K562 (cell line): ENCODE measurements around the gene PPT2. TPM values are rescaled to one million over a fixed set of nuclear protein-coding genes. Genes with fewer than 3 reads are reported as not detected.

ENCODE experiments used
- ARNT ChIP-seq, 2 experiments: fragments of 450-650 bp; IDR thresholded peaks; 2 replicates each; pipeline ENCODE4 v1.6.1; 2016; ENCODE audit warnings: mild to moderate bottlenecking in 1 of 2
- HDAC8 ChIP-seq: fragments of 450-650 bp; IDR thresholded peaks from 2 replicates; pipeline ENCODE4 v1.6.1; 2016; ENCODE audit warnings: mild to moderate bottlenecking, missing genetic modification characterization, moderate library complexity, missing compliant biosample characterization
- HNRNPUL1 ChIP-seq: fragments of 200-400 bp; formaldehyde crosslinking; IDR thresholded peaks from 2 replicates; pipeline ENCODE4 v1.6.1; 2017; ENCODE audit warnings: low read length
- IRF2 ChIP-seq: sonication (generic); formaldehyde crosslinking; IDR thresholded peaks from 2 replicates; pipeline ENCODE4 v1.8.1; 2022; ENCODE audit warnings: mild to moderate bottlenecking, missing genetic modification reagents
- MIER1 ChIP-seq: fragments of 450-650 bp; IDR thresholded peaks from 2 replicates; pipeline ENCODE4 v1.6.1; 2016; ENCODE audit warnings: antibody characterized with exemption, mild to moderate bottlenecking, low read depth
- NCOA4 ChIP-seq: fragments of 450-650 bp; IDR thresholded peaks from 2 replicates; pipeline ENCODE4 v1.6.1; 2018; ENCODE audit warnings: mild to moderate bottlenecking; ENCODE audit not compliant: partially characterized antibody
- NR2C2 ChIP-seq, 2 experiments: fragments of 200-800 bp in 1 of 2; sonication (Bioruptor generic) in 1 of 2; sonication (generic) in 1 of 2; formaldehyde crosslinking in 1 of 2; IDR thresholded peaks; 2 replicates each; pipeline versions ENCODE4 v1.6.1 to v1.8.0; 2016 to 2022; ENCODE audit warnings: mild to moderate bottlenecking in 1 of 2, missing compliant biosample characterization in 1 of 2, missing genetic modification characterization in 1 of 2, missing genetic modification reagents in 1 of 2
- PRPF4 ChIP-seq: fragments of 200-400 bp; formaldehyde crosslinking; IDR thresholded peaks from one replicate; pipeline ENCODE4 v1.6.1; 2017; ENCODE audit warnings: low read length, low read depth, mild to moderate bottlenecking; ENCODE audit not compliant: insufficient read depth, poor library complexity, severe bottlenecking
- RBM25 ChIP-seq: fragments of 200-400 bp; formaldehyde crosslinking; IDR thresholded peaks from 2 replicates; pipeline ENCODE4 v1.6.1; 2018; ENCODE audit warnings: low read length, low read depth, moderate library complexity; ENCODE audit not compliant: severe bottlenecking
- RNF2 ChIP-seq: sonication (generic); IDR thresholded peaks from 2 replicates; pipeline ENCODE4 v1.6.1; 2016
- TARDBP ChIP-seq: fragments of 450-650 bp; IDR thresholded peaks from 2 replicates; pipeline ENCODE4 v1.6.1; 2016
- TFAM ChIP-seq: fragments of 250-450 bp; sonication (Bioruptor Pico); conservative IDR thresholded peaks from 2 replicates; pipeline ENCODE4 v1.5.0; 2021; ENCODE audit warnings: mild to moderate bottlenecking, moderate library complexity
- U2AF2 ChIP-seq: fragments of 200-400 bp; formaldehyde crosslinking; optimal IDR thresholded peaks from 2 replicates; pipeline ENCODE3; 2017; ENCODE audit warnings: low read depth, mild to moderate bottlenecking, low read length
- ZNF347 ChIP-seq: fragments of 450-650 bp; formaldehyde crosslinking; IDR thresholded peaks from 2 replicates; pipeline ENCODE4 v1.4.0; 2020; ENCODE audit warnings: low read depth, mild to moderate bottlenecking, moderate library complexity
- ZNF644 ChIP-seq: fragments of 200-800 bp; sonication (Bioruptor generic); IDR thresholded peaks from 2 replicates; pipeline ENCODE4 v1.6.1; 2016; ENCODE audit warnings: low read depth, missing genetic modification characterization, missing compliant biosample characterization
- ZNF76 ChIP-seq: fragments of 250-450 bp; sonication (Bioruptor Pico); IDR thresholded peaks from 2 replicates; pipeline ENCODE4 v1.4.0; 2020; ENCODE audit warnings: mild to moderate bottlenecking, moderate library complexity, borderline replicate concordance
- polyA plus RNA-seq, 8 experiments: library from polyadenylated mRNA; depleted of rRNA in 4 of 8; stranded (reverse) in 5 of 8; unstranded in 3 of 8; fragments of >200 nt; fragmentation: Nextera tagmentation in 2 of 8; fragmentation: Illumina TruSeq in 1 of 8; extraction: Ambion mirVana in 2 of 8; extraction: Trizol in 1 of 8; gene quantifications; 2 replicates each; pipeline versions ENCODE4 v1.2.1 to v1.2.3, GENCODE V29; 2011 to 2014; ENCODE audit warnings: inconsistent platforms in 1 of 8, missing spikeins in 1 of 8
- total RNA-seq, 7 experiments: library from RNA; depleted of rRNA in 6 of 7; stranded (reverse); fragments of >200 nt in 6 of 7; fragmentation: Illumina TruSeq in 2 of 7; extraction: Trizol in 2 of 7; gene quantifications; 2 replicates each; pipeline versions ENCODE4 v1.2.1 to v1.2.3, GENCODE V29; 2011 to 2021; ENCODE audit warnings: low replicate concordance in 1 of 7
- TF ChIP-seq, protein P1 (sequence below): fragments of 450-650 bp; IDR thresholded peaks from 2 replicates; pipeline ENCODE4 v1.6.1; 2016; ENCODE audit warnings: missing biosample characterization, missing genetic modification characterization
- TF ChIP-seq, protein P2 (sequence below), 2 experiments: fragments of 450-650 bp in 1 of 2; sonication (generic) in 1 of 2; formaldehyde crosslinking; conservative IDR thresholded peaks; 2 replicates each; pipeline versions ENCODE4 v1.4.0 to v1.8.1; 2020 to 2022; ENCODE audit warnings: mild to moderate bottlenecking in 1 of 2, missing genetic modification reagents in 1 of 2
- TF ChIP-seq, protein P3 (sequence below): fragments of 250-450 bp; sonication (Bioruptor Pico); IDR thresholded peaks from 2 replicates; pipeline ENCODE4 v1.4.0; 2020; ENCODE audit warnings: borderline replicate concordance
- TF ChIP-seq, protein P4 (sequence below): fragments of 250-450 bp; sonication (Bioruptor Pico); IDR thresholded peaks from 2 replicates; pipeline ENCODE4 v1.8.0; 2022; ENCODE audit warnings: moderate library complexity, mild to moderate bottlenecking, inconsistent platforms
- TF ChIP-seq, protein P5 (sequence below), 2 experiments: fragments of 200-800 bp in 1 of 2; sonication (Bioruptor generic) in 1 of 2; sonication (generic) in 1 of 2; formaldehyde crosslinking in 1 of 2; IDR thresholded peaks in 1 of 2; conservative IDR thresholded peaks in 1 of 2; 2 replicates each; pipeline versions ENCODE4 v1.5.0 to v1.6.1; 2016 to 2020; ENCODE audit warnings: missing compliant biosample characterization in 1 of 2, missing genetic modification characterization in 1 of 2, missing genetic modification reagents in 1 of 2

Gene PPT2
- total and polyA plus RNA-seq, 9 of the 15 experiments (the other 6 are each of a cell fraction or from before 2014, with no cell fraction given), result 27.4 to 98.8 (median 69.9) TPM

DNA sequence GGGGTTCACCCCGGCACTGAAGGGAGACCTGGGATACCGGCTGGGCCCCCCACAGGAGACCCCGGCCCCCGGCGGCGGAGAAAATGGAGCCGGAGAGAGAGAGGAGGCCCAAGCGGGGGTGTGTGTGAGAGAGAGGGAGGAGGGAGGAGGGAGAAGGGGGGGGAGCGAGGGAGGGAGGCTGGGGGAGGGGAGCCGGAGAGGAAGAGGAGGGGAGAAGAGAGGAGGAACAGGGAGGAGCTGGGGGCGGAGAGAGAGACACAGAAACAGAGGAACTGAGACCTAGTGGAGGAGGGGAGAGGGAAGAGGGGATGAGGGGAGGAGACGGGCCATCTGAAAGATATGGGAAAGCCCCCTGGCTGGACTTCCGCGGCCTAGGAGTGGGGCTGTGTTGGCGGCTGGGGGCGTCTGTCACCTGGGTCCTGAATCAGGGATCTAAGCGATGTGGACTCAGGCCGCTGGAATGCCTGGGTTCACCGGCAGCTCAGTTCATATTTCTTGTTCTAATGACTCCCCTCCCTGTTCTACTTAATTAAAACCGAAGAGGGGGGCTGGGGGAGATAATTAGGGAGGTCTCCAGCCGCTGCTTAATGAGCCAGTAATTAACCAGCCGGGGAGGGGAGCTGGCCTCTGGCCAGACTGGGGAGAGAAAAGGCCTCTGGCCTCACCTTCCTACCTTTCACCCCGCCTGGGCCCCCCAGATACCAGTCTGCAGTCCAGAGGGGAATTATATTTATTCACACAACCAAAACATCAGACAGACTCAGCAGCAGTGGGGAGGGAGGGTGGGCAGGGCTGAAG is 36.3 kb downstream of the PPT2 start, which contains the start of gene PBX2 (continued):
- TF ChIP-seq NR2C2 (CRISPR knock-in tag; IDR thresholded peaks at IDR 0.05) (no peak), NR2C2 (tag; IDR thresholded peaks at IDR 0.05) (peak; percentile 60), TARDBP (no peak), TFAM (CRISPR knock-in tag) (no peak), HDAC8 (tag) (no peak), U2AF2 (no peak), HNRNPUL1 (no peak), ZNF76 (CRISPR knock-in tag) (no peak), ZNF347 (CRISPR knock-in tag) (no peak), RNF2 (no peak; the same call in 1 of the 2 replicates), PRPF4 (no peak), RBM25 (no peak), ZNF644 (tag) (no peak), NCOA4 (no peak), MIER1 (no peak), ARNT (IDR thresholded peaks at IDR 0.05) (peak; percentile 31 to 70; a peak in 1 of 4 replicates), IRF2 (CRISPR knock-in tag) (no peak)
- TF ChIP-seq, protein P1, sequence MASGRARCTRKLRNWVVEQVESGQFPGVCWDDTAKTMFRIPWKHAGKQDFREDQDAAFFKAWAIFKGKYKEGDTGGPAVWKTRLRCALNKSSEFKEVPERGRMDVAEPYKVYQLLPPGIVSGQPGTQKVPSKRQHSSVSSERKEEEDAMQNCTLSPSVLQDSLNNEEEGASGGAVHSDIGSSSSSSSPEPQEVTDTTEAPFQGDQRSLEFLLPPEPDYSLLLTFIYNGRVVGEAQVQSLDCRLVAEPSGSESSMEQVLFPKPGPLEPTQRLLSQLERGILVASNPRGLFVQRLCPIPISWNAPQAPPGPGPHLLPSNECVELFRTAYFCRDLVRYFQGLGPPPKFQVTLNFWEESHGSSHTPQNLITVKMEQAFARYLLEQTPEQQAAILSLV (tag), result no peak
- TF ChIP-seq, protein P2, sequence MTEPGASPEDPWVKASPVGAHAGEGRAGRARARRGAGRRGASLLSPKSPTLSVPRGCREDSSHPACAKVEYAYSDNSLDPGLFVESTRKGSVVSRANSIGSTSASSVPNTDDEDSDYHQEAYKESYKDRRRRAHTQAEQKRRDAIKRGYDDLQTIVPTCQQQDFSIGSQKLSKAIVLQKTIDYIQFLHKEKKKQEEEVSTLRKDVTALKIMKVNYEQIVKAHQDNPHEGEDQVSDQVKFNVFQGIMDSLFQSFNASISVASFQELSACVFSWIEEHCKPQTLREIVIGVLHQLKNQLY (CRISPR knock-in tag; conservative IDR thresholded peaks at IDR 0.05), result no peak
- TF ChIP-seq, protein P3, sequence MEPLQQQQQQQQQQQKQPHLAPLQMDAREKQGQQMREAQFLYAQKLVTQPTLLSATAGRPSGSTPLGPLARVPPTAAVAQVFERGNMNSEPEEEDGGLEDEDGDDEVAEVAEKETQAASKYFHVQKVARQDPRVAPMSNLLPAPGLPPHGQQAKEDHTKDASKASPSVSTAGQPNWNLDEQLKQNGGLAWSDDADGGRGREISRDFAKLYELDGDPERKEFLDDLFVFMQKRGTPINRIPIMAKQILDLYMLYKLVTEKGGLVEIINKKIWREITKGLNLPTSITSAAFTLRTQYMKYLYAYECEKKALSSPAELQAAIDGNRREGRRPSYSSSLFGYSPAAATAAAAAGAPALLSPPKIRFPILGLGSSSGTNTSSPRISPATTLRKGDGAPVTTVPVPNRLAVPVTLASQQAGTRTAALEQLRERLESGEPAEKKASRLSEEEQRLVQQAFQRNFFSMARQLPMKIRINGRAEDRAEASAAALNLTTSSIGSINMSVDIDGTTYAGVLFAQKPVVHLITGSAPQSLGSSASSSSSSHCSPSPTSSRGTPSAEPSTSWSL (CRISPR knock-in tag), result no peak
- TF ChIP-seq, protein P4, sequence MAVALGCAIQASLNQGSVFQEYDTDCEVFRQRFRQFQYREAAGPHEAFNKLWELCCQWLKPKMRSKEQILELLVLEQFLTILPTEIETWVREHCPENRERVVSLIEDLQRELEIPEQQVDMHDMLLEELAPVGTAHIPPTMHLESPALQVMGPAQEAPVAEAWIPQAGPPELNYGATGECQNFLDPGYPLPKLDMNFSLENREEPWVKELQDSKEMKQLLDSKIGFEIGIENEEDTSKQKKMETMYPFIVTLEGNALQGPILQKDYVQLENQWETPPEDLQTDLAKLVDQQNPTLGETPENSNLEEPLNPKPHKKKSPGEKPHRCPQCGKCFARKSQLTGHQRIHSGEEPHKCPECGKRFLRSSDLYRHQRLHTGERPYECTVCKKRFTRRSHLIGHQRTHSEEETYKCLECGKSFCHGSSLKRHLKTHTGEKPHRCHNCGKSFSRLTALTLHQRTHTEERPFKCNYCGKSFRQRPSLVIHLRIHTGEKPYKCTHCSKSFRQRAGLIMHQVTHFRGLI, result no peak
- TF ChIP-seq, protein P5, sequence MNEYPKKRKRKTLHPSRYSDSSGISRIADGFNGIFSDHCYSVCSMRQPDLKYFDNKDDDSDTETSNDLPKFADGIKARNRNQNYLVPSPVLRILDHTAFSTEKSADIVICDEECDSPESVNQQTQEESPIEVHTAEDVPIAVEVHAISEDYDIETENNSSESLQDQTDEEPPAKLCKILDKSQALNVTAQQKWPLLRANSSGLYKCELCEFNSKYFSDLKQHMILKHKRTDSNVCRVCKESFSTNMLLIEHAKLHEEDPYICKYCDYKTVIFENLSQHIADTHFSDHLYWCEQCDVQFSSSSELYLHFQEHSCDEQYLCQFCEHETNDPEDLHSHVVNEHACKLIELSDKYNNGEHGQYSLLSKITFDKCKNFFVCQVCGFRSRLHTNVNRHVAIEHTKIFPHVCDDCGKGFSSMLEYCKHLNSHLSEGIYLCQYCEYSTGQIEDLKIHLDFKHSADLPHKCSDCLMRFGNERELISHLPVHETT (CRISPR knock-in tag; conservative IDR thresholded peaks at IDR 0.05 in 1 of 2, IDR thresholded peaks at IDR 0.05 in 1 of 2), result peak in 1 of 2 experiments; percentile 45; a peak in 1 of 4 replicates
